Mononuclear cell (primary cell): Measurements from ENCODE around the gene HMG20B. TPM values are rescaled to one million over a fixed set of nuclear protein-coding genes. Genes with fewer than 3 reads are reported as not detected.
"Not testable (repeated sequence)": the region's sequence is repeated elsewhere in the genome, so short reads cannot be mapped to it uniquely, and the experiment has no call there.

Experiments used
- H3K27me3 ChIP-seq: 2 replicates; pipeline ENCODE4 v1.6.0; 2011; ENCODE audit warnings: low read length, control low read depth; ENCODE audit not compliant: insufficient read depth
- H3K4me1 ChIP-seq: 2 replicates; pipeline ENCODE4 v1.5.1; 2011; ENCODE audit warnings: mild to moderate bottlenecking, low read length, control low read depth; ENCODE audit not compliant: insufficient read depth
- H3K4me3 ChIP-seq: 2 replicates; pipeline ENCODE4 v1.5.1; 2011; ENCODE audit warnings: mild to moderate bottlenecking, low read length, moderate library complexity
- H3K9me3 ChIP-seq: 2 replicates; pipeline ENCODE4 v1.5.1; 2011; ENCODE audit warnings: low read depth, mild to moderate bottlenecking, control low read depth, low read length
- total RNA-seq: library from RNA; depleted of rRNA; stranded (reverse); fragments of >200 nt; gene quantifications from one replicate; pipeline ENCODE4 v1.2.3, GENCODE V29; 2012

Gene HMG20B
- total RNA-seq = 34.7 TPM

DNA sequence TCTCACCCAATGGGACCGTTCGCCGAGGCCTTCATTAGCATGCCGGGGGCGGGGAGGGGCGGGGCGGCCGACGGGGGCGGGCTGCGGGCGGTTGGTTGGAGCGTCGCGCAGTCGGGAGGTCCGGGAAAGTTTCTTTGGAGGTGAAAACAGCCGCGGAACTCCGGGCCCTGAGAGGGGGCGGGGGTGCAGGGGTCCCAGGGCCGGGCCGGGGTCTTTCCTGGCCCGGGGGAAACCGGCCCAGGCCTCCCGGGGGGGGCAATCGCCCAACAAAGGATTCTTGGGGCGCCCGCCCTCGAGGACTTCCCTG is at the start of gene HMG20B:
HMG20B (plus strand) TSS at position 90 of the 307 bp plus-strand sequence. CDS start 366 bp downstream, outside the sequence.
- Histone ChIP-seq H3K4me1 (peaks cover 20% of the 10 kb centered on the region), H3K27me3 (no peaks in the 10 kb centered on the region), H3K9me3 (no peaks in the 10 kb centered on the region), H3K4me3 (peak within 1 kb of the TSS; percentile 62)

GRCh38 chr19:3523361-3524077 is 49.2 kb upstream of the HMG20B start:
- no peaks in the 10 kb centered on the region for H3K27me3 ChIP-seq
- no peaks in the 10 kb centered on the region for H3K9me3 ChIP-seq
- no peak overlapping the region for H3K4me3 ChIP-seq
- H3K4me1 ChIP-seq = no peaks in the 10 kb centered on the region

GRCh38 chr19:3524078-3524842 is 48.5 kb upstream of the HMG20B start:
- no peaks in the 10 kb centered on the region for H3K27me3 ChIP-seq
- no peaks in the 10 kb centered on the region for H3K4me1 ChIP-seq
- H3K9me3 ChIP-seq = no peaks in the 10 kb centered on the region
- H3K4me3 ChIP-seq = no peak overlapping the region

- Histone ChIP-seq H3K9me3 (no peaks in the 10 kb centered on the region), H3K27me3 (no peaks in the 10 kb centered on the region), H3K4me1 (no peaks in the 10 kb centered on the region), H3K4me3 (no peak overlapping the region)
Measured at GRCh38 chr19:3524904-3525451, 47.8 kb upstream of the HMG20B start.

DNA sequence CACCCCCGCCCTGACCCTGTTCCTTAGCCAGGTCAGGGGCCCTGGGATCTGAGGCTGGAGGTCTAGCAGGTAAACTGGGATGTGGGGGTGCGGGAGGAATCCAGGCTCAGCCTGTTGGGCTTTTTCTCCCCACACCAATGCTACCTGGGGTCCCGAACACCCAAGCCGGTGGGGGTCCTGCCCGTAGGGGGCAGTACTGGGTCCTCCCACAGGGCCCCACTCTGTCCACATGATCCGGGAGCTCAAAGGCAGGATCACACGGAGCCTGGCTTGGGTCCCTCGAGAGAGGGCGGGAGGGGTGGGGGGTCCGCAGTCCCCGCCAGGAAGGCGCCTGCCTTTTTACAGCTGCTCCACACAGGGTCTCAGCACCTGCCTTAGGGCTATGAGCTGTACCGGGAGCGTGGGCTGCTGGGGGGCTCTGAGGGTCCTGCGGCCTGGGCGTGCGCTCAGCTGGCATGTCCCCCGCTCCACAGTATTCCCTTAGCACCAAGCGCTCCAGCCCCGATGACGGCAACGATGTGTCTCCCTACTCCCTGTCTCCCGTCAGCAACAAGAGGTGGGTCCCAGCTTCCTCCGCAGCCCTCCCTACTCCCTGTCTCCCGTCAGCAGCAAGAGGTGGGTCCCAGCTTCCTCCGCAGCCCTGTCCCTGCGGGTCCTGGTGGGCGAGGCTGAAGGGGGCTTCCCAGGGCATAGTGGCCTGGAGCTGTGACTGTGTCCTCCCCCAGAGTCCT is 46.1 kb upstream of the HMG20B start:
- no peaks in the 10 kb centered on the region for H3K9me3 ChIP-seq
- H3K4me1 ChIP-seq = no peaks in the 10 kb centered on the region
- H3K4me3 ChIP-seq = no peak overlapping the region
- no peaks in the 10 kb centered on the region for H3K27me3 ChIP-seq

GRCh38 chr19:3527238-3527910 is 45.4 kb upstream of the HMG20B start:
- no peaks in the 10 kb centered on the region for H3K4me1 ChIP-seq
- no peaks in the 10 kb centered on the region for H3K27me3 ChIP-seq
- H3K4me3 ChIP-seq = no peak overlapping the region
- no peaks in the 10 kb centered on the region for H3K9me3 ChIP-seq

DNA sequence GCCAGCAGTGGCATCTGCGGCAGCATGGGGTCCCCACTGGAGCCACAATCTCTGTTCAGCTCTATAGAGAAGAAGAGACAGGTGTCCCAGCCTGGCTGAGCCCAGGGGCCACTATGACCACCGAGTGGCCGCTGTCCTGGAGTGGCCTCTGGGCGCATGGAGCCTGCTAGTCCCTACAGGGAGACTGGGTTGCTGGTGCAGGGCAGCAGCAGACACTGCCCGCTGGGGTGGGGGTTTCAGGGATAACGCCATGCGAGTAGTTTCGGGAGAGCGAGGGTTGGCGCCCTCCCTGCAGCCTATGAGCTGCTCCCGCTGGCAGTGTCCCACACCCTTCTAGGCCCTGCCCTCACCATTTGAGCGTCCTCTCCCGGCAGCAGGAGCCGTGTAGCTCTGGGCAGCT is 44.7 kb upstream of the HMG20B start:
- H3K27me3 ChIP-seq = no peaks in the 10 kb centered on the region
- H3K9me3 ChIP-seq = no peaks in the 10 kb centered on the region
- H3K4me3 ChIP-seq = no peak overlapping the region
- H3K4me1 ChIP-seq = no peaks in the 10 kb centered on the region

- no peak overlapping the region for H3K4me3 ChIP-seq
- no peaks in the 10 kb centered on the region for H3K27me3 ChIP-seq
- no peaks in the 10 kb centered on the region for H3K9me3 ChIP-seq
- H3K4me1 ChIP-seq = no peaks in the 10 kb centered on the region
Measured at GRCh38 chr19:3528539-3529211, 44.1 kb upstream of the HMG20B start.

- H3K4me1 ChIP-seq, H3K4me3 ChIP-seq, H3K27me3 ChIP-seq, H3K9me3 ChIP-seq: not testable (repeated sequence)
Measured at GRCh38 chr19:3529299-3529698, 43.4 kb upstream of the HMG20B start.

GRCh38 chr19:3530389-3530788 is 42.4 kb upstream of the HMG20B start:
- no peak overlapping the region for H3K4me3 ChIP-seq
- no peaks in the 10 kb centered on the region for H3K9me3 ChIP-seq
- H3K4me1 ChIP-seq = no peaks in the 10 kb centered on the region
- H3K27me3 ChIP-seq = no peaks in the 10 kb centered on the region

- no peaks in the 10 kb centered on the region for H3K4me1 ChIP-seq
- no peaks in the 10 kb centered on the region for H3K27me3 ChIP-seq
- H3K4me3 ChIP-seq = no peak overlapping the region
- no peaks in the 10 kb centered on the region for H3K9me3 ChIP-seq
Measured at GRCh38 chr19:3531716-3532115, 41.0 kb upstream of the HMG20B start.

DNA sequence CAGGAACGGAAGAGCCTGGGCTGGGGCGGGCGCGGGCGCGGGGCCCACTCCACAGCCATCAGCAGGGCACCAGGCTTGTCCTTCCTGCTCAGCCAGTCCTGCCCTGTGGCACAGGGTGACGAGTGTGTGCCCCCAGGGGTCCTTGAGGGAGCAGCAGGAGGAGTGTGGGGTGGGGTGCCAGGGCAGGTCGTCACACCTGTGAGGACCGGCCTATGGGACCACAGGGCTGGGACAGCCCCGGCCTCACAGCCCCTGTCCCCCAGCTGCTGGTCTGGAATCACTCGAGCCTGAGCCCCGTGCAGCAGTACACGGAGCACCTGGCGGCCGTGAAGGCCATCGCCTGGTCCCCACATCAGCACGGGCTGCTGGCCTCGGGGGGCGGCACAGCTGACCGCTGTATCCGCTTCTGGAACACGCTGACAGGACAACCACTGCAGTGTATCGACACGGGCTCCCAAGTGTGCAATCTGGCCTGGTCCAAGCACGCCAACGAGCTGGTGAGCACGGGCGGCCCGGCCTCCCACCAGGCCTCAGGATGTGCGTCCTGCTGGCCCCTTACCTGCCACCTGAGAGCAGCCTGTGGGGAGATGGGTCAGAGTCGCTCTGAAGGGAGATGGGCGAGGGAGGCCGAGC is 40.5 kb upstream of the HMG20B start:
- no peak overlapping the region for H3K4me3 ChIP-seq
- H3K4me1 ChIP-seq = no peaks in the 10 kb centered on the region
- H3K9me3 ChIP-seq = no peaks in the 10 kb centered on the region
- no peaks in the 10 kb centered on the region for H3K27me3 ChIP-seq

DNA sequence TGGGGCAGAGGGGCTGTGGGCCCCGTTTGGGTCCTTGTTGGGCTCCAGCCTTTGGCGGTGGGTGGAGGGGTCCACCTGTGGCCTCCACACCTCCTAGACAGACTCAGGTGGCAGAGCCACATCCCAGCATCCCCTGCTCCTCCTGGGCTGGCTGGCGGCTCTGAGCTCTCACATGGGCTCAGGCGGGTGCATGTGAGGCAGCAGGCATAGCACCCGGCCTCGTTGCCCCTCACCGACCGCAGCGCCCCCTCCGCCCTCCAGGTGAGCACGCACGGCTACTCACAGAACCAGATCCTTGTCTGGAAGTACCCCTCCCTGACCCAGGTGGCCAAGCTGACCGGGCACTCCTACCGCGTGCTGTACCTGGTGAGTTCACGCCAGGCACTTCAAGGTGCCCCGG is 39.7 kb upstream of the HMG20B start:
- Histone ChIP-seq H3K9me3 (no peaks in the 10 kb centered on the region), H3K27me3 (no peaks in the 10 kb centered on the region), H3K4me1 (no peaks in the 10 kb centered on the region), H3K4me3 (no peak overlapping the region)

GRCh38 chr19:3533563-3534216 is 39.1 kb upstream of the HMG20B start:
- no peak overlapping the region for H3K4me3 ChIP-seq
- no peaks in the 10 kb centered on the region for H3K9me3 ChIP-seq
- no peaks in the 10 kb centered on the region for H3K4me1 ChIP-seq
- no peaks in the 10 kb centered on the region for H3K27me3 ChIP-seq
